ENCODE data around the gene CD82.

CD82 gene

DNA sequence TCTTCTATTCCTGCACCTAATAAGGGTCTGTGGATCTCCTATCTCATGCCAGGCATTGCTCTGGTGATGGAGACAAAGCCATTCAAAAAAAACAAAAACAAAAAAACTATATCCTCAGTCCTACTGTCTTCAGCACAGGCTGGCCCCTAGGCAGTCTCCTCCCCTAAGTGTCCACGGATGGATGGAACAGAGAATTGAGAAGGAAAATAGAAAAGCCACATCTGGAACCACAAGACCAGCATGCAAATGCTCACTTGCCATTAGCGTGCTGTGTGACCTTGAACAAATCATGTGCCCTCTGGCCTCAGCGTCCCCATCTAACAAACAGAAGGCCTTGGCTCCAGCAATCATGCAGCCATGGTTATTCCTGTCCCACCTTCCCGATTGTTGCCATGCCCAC, 32.7 kb upstream of the CD82 start:
- in situ Hi-C loops (cut with MboI; ENCODE audit: low sequenced_read_pairs), result loop anchor here (10.0 to 25.0 kb wide), 2 partner anchors 248 to 421 kb away; no protein-coding TSS in a partner anchor

DNA sequence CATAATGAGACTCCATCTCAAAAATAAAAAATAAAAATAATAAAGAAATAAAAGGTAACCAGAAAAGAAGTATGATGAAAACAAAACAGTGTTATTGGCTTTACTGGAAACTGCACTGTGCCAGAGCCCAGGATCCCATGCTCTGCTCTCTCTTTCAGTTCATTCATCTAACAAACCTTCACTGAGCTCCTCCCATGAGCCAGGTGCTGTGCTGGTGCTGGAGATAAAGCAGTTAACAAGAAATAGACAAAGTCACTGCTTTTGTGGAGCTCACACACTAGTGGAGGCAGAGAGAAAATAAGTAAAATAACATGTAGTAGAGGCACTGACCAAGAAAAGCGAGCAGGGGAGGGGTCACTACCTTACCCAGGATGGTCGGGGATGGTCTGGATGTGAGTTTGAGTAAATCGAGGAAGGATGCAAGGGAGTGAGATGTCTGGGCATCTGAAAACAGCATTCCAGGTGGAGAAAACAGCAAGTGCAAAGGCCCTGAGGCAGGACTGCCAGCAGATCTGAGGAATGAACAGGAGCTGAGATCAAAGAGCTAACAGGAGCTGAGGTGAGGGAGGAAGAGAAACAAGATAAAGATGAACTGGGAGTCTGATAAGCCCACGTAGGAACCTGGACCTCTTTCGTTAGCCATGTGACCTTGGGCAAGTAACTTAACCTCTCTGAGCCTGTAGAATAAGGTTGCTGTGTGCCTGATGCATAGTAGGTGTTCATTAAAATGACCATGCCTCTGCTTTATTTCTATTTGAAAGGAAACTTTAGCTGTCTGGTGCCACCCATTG, 31.3 kb upstream of the CD82 start:
- in situ Hi-C loops (cut with MboI; ENCODE audit: low sequenced_read_pairs), result loop anchor here (10.0 to 25.0 kb wide), 2 partner anchors 249 to 422 kb away; no protein-coding TSS in a partner anchor

DNA sequence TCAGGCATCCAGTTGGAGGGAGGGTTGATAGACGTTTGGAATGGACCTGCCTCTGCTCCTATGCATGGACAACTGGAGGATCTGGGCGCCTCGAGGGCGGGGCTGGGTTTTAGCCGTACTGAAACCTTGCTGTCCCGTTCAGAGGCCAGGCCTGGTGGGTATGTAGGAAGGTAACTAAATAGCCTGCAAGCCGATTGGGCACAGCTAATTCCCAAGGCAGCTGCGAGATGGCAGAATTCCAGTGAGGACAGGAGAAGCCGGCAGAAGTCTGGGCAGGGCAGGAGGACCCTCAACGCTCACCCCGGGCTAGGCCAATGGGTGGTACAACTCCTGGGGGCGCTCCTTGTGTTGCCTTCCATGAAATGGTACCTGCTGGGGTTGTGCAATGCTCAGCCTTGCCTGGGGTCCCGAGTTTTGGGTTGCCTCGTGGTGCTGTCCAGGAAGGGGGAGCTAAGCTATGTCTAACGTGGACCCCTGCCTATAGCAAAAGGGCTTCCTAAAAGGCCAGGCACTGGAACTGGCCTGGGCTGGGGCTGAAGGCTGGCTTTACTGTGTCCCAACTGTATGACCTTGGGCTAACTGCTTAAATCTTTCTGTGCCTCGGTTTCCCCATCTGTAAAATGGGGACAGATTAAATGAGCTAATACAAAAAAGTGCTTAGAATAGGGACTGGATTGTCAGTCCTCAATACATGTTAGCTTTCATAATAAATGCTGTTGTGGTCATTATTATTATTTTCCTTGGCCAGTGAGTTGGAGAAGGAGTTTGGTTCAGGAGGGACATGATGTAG, 30.1 kb upstream of the CD82 start:
- in situ Hi-C loops (cut with MboI; ENCODE audit: low sequenced_read_pairs), result loop anchor here (10.0 to 25.0 kb wide), 2 partner anchors 251 to 423 kb away; no protein-coding TSS in a partner anchor

DNA sequence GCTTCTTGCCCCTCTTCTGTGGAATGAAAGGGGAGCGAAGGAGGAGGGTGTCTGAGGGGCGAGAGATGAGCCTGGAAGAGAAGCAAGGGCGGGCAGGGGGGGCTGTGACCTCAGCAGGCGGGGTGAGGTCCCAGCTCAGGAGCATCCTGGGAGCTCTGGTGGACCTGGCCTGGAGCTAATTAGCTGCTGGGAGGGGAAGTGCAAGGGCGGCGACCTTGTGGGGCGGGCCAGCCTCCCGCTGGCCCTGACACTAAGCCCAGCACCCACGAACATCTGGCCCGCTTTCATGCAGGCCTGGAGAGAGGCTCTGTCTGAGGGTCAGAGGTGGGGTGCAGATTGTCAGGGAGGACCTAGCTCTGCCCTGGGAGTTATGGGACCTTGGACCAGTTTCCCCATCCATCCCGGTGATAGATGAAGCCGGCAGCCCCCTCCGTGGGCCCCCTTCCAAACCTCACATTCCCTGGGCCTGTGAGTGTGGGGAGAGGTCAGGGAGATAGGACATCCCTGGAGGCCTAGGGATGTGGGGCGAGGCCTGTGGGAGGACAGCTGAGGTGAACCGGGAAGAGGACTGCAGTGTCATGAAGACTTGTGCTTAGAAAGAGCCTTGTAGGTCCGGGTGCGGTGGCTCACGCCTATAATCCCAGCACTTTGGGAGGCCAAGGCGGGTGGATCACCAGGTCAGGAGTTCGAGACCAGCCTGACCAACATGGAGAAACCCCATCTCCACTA, 28.5 kb upstream of the CD82 start:
- in situ Hi-C loops (cut with MboI; ENCODE audit: low sequenced_read_pairs), result loop anchor here (10.0 to 25.0 kb wide), 2 partner anchors 252 to 425 kb away; no protein-coding TSS in a partner anchor

DNA sequence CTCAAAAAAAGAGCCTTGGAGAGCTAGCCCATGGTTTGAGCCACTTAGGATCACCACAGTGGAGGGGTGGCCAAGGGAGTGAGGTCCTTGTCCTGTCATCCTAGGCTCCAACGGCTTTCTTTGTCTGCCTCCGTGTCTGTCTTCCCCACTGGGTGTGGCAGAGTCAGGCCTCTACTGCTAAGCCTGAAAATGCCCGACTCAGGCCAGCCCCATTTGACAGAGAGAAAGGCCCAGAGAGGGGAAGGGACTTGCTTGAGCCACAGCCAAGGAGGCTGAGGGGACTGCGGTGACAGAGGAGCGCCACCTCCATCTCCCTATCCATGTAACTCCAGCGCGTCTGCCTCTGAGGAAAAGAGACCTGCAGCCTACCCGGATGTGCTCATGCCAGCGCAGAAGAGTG, 27.8 kb upstream of the CD82 start:
- in situ Hi-C loops (cut with MboI; ENCODE audit: low sequenced_read_pairs), result loop anchor here (10.0 to 25.0 kb wide), 2 partner anchors 253 to 425 kb away; no protein-coding TSS in a partner anchor

DNA sequence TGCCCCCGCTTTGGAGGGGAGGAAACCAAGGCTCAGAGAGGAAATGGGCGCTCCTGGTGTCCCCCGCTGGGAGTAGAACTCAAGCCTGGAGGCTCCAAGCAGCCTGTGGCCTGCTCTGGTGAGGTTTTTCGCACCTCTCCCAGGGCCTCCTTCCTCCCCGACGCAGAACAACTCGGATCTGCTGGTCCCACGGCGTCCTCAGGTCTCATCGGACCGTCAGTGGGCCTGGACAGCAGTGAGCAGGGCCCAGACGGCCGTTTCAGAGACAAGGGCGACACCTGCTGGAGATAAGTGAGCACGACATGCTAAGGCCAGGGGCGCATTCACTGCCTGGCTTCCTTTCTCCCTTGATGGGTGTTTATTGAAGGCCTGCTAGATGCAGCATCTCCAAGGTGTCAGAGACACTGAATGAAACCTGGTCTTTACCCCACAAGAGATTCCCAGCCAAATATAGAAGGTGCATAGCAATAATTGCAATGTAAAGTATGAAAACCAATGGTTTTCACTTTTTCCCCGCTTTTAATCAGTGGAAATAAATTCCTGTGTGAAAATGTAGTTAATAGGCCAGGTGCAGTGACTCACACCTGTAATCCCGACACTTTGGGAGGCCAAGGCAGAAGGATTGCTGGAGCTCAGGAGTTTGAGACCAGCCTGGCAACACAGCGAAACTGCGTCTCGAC, 26.9 kb upstream of the CD82 start:
- in situ Hi-C loops (cut with MboI; ENCODE audit: low sequenced_read_pairs), result loop anchor here (10.0 to 25.0 kb wide), 2 partner anchors 254 to 426 kb away; no protein-coding TSS in a partner anchor

DNA sequence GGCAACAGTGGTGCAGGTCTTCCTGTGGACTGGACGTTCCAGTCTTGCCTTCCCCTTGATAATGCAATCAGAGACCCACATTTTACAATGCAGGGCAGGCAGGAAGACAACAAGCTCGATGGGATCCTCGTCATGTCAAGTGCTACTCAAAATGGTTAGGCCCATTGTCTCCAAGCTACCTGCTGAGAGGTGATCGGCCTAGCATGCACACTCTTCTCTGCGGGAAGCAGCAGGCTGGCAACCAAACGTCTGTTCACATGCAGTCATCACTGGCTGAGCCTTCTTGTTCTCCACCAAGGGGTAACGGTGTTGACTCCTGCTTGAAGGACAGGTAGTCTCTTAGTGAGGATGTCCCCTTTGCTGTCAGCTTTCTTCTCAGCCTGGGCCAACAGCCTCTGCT, 25.5 kb upstream of the CD82 start:
- in situ Hi-C loops (cut with MboI; ENCODE audit: low sequenced_read_pairs), result loop anchor here (10.0 to 25.0 kb wide), 2 partner anchors 255 to 428 kb away; no protein-coding TSS in a partner anchor

DNA sequence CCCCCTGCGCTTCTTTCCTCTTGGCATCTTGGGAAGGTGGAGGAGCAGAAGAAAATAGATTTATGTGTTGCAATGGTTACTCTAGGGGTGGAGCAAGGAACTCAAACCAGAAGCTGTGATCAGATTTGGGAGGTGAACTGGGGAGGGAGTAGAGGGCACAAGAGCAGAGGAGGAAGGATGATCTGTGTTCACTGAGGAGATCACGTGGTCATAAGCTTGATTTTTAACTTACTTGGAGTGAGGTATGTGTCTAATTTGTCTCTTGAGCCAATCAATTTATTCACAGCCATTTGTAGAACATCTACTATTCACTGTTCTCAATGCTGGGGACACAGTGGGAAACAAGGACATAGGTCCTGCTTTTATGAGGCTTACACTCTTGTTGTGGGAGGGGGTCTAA, 24.8 kb upstream of the CD82 start:
- in situ Hi-C loops (cut with MboI; ENCODE audit: low sequenced_read_pairs), result loop anchor here (25.0 kb wide), 1 partner anchor 428 kb away; no protein-coding TSS in a partner anchor

DNA sequence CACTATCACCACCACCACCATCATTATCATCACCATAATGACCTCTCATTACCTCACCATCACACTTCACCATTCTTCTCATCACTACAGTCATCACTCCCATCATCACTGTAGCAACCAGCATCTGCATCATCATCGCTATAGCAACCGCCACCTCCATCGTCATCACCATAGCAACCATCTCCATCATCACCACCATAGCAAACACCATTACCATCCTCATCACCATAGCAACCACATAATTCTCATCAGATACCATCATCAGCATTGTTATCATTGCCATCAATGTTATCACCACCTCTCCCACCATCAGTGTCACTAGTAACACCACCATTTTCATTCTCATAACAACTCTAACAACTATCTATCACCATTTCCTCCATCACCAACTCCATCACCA, 23.1 kb upstream of the CD82 start:
- in situ Hi-C loops (cut with MboI; ENCODE audit: low sequenced_read_pairs), result loop anchor here (25.0 kb wide), 1 partner anchor 430 kb away; no protein-coding TSS in a partner anchor

DNA sequence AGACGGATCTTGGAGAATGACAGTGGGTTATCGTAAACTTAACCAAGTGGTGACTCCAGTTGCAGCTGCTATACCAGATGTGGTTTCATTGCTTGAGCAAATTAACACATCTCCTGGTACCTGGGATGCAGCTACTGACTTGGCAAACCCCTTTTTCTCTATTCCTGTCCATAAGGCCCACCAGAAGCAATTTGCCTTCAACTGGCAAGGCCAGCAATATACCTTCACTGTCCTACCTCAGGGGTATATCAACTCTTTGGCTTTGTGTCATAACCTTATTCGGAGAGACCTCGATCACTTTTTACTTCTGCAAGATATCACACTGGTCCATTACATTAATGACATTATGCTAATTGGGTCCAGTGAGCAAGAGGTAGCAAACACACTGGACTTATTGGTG, 18.5 kb upstream of the CD82 start:
- in situ Hi-C loops (cut with MboI; ENCODE audit: low sequenced_read_pairs), result loop anchor here (25.0 kb wide), 1 partner anchor 435 kb away; no protein-coding TSS in a partner anchor

DNA sequence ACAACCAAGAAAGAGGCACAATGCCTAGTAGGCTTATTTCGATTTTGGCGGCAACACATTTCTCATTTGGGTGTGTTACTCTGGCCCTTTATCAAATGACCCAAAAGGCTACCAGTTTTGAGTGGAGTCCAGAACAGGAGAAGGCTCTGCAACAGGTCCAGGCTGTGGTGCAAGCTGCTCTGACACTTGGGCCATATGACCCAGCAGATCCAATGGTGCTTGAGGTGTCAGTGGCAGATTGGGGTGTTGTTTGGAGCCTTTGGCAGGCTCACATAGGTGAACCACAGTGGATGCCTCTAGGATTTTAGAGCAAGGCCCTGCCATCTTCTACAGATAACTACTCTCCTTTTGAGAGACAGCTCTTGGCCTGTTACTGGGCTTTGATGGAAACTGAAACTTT, 17.9 kb upstream of the CD82 start:
- in situ Hi-C loops (cut with MboI; ENCODE audit: low sequenced_read_pairs), result loop anchor here (25.0 kb wide), 1 partner anchor 435 kb away; no protein-coding TSS in a partner anchor

DNA sequence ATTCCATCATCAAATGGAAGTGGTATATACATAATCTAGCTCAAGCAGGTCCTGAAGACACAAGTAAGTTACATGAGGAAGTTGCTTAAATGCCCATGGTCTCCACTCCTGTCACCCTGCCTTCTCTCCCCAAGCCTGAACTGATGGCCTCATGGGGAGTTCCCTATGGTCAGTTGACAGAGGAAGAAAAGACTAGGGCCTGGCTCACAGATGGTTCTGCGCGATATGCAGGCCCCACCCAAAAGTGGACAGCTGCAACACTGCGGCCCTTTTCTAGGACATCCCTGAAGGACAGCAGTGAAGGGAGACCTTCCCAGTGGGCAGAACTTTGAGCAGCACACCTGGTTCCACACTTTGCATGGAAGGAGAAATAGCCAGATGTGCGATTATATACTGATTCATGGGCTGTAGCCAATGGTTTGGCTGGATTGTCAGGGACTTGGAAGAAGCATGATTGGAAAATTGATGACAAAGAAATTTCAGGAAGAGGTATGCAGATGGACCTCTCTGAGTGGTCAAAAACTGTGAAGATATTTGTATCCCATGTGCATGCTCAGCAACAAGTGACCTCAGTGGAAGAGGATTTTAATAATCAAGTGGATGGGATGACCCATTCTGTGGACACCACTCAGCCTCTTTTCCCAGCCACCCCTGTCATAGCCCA, 17.3 kb upstream of the CD82 start:
- in situ Hi-C loops (cut with MboI; ENCODE audit: low sequenced_read_pairs), result loop anchor here (25.0 kb wide), 1 partner anchor 436 kb away; no protein-coding TSS in a partner anchor

DNA sequence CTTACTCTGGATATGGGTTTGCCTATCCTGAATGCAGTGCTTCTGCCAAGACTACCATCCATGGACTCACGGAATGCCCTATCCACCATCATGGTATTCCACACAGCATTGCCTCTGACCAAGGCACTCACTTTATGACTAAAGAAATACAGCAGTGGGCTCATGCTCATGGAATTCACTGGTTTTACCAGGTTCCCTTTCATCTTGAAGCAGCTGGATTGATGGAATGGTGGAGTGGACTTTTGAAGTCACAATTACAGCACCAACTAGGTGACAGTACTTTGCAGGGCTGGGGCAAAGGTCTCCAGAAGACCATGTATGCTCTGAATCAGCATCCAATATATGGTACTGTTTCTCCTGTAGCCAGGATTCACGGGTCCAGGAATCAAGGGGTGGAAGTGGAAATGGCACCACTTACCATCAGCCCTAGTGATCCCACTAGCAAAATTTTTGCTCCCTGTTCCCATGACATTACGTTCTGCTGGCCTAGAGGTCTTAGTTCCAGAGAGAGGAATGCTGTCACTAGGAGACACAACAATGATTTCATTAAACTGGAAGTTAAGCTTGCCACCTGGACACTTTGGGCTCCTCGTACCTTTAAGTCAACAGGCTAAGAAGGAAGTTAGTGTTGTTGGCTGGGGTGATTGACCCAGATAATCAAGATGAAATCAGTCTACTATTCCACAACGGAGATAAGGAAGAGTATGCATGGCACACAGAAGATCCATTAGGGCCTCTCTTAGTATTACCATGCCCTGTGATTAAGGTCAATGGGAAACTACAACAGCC, 16.3 kb upstream of the CD82 start:
- in situ Hi-C loops (cut with MboI; ENCODE audit: low sequenced_read_pairs), result loop anchor here (25.0 kb wide), 1 partner anchor 437 kb away; no protein-coding TSS in a partner anchor

DNA sequence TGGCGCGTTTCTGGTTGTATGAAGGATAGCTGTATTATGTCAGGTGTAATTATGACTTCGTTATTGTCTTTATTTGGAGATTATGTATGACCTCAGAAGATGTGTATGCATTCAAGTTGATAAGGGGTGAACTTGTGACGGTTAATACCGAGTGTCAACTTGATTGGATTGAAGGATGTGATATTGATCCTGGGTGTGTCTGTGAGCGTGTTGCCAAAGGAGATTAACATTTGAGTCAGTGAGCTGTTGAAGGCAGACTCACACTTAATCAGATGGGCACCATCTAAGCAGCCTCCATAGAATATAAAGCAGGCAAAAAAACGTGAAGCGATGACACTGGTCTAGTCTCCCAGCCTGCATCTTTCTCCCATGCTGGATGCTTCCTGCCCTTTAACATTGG, 15.3 kb upstream of the CD82 start:
- in situ Hi-C loops (cut with MboI; ENCODE audit: low sequenced_read_pairs), result loop anchor here (10.0 kb wide), 1 partner anchor 345 kb away; no protein-coding TSS in a partner anchor

DNA sequence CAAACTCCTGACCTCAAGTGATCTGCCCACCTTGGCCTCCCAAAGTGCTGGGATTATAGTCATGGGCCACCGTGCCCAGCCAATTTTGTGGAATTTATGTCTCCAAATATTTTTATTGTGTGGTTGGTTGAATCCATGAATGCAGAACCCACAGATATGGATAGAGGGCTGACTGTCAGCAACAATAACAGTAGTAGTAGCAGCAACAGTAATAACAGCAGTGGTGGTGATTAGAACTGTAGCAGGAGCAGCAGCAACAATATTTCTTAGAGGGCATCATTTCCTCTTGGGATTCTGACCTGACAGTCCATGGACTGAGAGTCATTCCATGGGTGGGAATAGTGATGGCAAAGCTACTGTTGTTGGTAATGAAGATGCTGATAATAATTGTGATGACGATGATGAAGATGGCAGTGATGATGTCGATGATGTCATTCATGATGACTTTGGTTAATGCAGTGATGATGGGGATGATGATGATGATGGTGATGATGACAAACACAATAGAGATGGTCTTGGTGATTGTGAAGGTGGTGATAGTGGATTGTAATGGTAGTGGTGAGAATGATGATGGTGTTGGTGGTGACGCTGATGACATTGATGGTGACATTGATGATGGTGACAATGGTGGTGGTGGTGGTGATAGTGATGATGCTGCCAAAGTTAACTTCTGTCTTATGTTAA, 13.9 kb upstream of the CD82 start:
- in situ Hi-C loops (cut with MboI; ENCODE audit: low sequenced_read_pairs), result loop anchor here (10.0 kb wide), 1 partner anchor 343 kb away; no protein-coding TSS in a partner anchor

DNA sequence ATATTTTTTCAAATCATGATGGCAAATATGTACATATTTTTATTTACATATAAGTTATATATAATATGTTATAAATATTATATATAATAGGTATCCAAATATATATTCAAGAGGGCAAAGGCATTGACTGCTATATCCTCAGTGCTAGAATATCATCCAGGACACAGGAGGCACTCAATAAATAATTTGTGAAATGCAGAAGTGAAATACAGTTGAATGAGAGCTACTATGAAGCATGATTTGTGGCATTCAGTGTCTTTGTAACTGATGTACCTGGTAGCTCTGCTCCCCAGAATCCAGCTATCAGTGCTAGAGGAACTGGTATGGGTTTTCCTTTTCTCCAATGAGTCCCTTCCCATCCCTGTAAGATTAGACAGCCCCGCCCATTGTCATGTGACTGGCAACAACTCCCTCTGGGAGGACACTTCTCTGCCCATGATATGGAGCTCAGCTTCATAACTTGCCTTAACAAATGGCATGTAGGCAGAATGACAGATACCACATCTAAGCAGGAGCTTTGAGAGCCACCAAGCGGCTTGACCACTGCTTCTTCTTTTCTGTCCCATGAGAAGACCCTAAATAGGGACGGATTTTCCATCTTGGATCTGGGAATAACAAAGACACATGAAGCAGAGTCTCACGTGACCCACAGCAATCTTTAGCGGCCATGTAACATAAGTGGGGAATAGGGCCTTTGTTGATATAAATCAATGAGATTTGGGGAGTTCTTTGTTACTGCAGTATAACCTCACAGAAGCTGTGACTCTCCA, 10.2 kb upstream of the CD82 start:
- in situ Hi-C loops (cut with MboI; ENCODE audit: low sequenced_read_pairs), result loop anchor here (10.0 kb wide), 1 partner anchor 340 kb away; no protein-coding TSS in a partner anchor
